Tibial artery (tissue), 4 donors: ENCODE results near the gene HIP1.
"Not testable (repeated sequence)": the region's sequence is repeated elsewhere in the genome, so short reads cannot be mapped to it uniquely, and the experiment has no call there.

Experiments used
- DNase-seq, 2 donors: peaks; one replicate each; pipeline ENCODE4 v3.0.0-alpha.2; 2019
- H3K27ac ChIP-seq, 2 donors: fragments of 200-600 bp; sonication (generic) in 1 of 2; 1 replicate in 1 of 2; 2 replicates in 1 of 2; pipeline ENCODE4 v1.5.1; 2018 to 2019; ENCODE audit warnings: mild to moderate bottlenecking in 1 of 2
- H3K27me3 ChIP-seq, 2 donors: fragments of 200-600 bp; sonication (generic) in 1 of 2; one replicate each; pipeline versions ENCODE4 v1.5.1 to v1.6.0; 2016 to 2019
- H3K36me3 ChIP-seq, 3 donors: fragments of 200-600 bp; sonication (generic) in 2 of 3; one replicate each; pipeline ENCODE4 v1.5.1; 2016 to 2019; ENCODE audit warnings: mild to moderate bottlenecking in 2 of 3
- H3K4me1 ChIP-seq, 4 donors: fragments of 200-600 bp; sonication (generic) in 2 of 4; 1 replicate in 3 of 4; 2 replicates in 1 of 4; pipeline ENCODE4 v1.5.1; 2016 to 2019
- H3K4me3 ChIP-seq, 2 donors: fragments of 200-600 bp; sonication (generic) in 1 of 2; 1 replicate in 1 of 2; 2 replicates in 1 of 2; pipeline ENCODE4 v1.5.1; 2018 to 2019; ENCODE audit warnings: mild to moderate bottlenecking in 2 of 2
- H3K9me3 ChIP-seq, 3 donors: fragments of 200-600 bp; sonication (generic) in 1 of 3; one replicate each; pipeline ENCODE4 v1.5.1; 2016 to 2019
- intact Hi-C: fragments of 100-400 bp; cut with DNase I; formaldehyde crosslinking; loops from one replicate; pipeline ENCODE4 v1.15.0; 2023; ENCODE audit warnings: low total_unique reads
- TF ChIP-seq, protein P1 (sequence below), 2 experiments: fragments of 200-600 bp in 1 of 2; fragments of 450-650 bp in 1 of 2; IDR thresholded peaks; one replicate each; pipeline ENCODE4 v1.5.1; 2017 to 2019; ENCODE audit warnings: antibody characterized with exemption in 2 of 2, mild to moderate bottlenecking in 1 of 2, moderate library complexity in 1 of 2

HIP1 gene

DNA sequence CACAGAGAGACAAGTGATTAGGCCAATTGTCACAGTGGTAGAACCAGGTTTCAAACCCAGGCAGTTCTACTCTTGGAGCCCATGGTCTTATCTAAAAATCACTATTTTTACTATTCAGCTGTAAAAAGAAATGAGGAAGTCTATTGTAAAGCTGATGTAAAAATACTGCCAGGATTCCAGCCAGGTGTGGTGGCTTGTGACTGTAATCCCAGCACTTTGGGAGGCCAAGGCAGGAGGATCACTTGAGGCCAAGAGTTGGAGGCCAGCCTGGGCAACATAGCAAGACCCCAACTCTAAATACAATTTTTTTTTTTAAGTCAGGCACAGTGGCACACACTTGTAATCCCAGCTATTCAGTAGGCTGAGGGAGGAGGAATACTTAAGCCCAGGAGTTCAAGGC, 40.4 kb downstream of the HIP1 start:
- TF ChIP-seq, protein P1, sequence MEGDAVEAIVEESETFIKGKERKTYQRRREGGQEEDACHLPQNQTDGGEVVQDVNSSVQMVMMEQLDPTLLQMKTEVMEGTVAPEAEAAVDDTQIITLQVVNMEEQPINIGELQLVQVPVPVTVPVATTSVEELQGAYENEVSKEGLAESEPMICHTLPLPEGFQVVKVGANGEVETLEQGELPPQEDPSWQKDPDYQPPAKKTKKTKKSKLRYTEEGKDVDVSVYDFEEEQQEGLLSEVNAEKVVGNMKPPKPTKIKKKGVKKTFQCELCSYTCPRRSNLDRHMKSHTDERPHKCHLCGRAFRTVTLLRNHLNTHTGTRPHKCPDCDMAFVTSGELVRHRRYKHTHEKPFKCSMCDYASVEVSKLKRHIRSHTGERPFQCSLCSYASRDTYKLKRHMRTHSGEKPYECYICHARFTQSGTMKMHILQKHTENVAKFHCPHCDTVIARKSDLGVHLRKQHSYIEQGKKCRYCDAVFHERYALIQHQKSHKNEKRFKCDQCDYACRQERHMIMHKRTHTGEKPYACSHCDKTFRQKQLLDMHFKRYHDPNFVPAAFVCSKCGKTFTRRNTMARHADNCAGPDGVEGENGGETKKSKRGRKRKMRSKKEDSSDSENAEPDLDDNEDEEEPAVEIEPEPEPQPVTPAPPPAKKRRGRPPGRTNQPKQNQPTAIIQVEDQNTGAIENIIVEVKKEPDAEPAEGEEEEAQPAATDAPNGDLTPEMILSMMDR (IDR thresholded peaks at IDR 0.05) = no peak
- Histone ChIP-seq H3K4me3 (no peak overlapping the region), H3K27ac (peak overlapping the region; percentile 59 to 76), H3K27me3 (no peaks in the 10 kb centered on the region), H3K36me3 (peaks cover 0 to 6% (median 6%) of the 10 kb centered on the region in 3 donors), H3K9me3 (no peaks in the 10 kb centered on the region), H3K4me1 (peaks cover 0 to 30% (median 0%) of the 10 kb centered on the region in 4 donors)
- intact Hi-C loops = no loop called here
- DNase-seq = no peak

DNA sequence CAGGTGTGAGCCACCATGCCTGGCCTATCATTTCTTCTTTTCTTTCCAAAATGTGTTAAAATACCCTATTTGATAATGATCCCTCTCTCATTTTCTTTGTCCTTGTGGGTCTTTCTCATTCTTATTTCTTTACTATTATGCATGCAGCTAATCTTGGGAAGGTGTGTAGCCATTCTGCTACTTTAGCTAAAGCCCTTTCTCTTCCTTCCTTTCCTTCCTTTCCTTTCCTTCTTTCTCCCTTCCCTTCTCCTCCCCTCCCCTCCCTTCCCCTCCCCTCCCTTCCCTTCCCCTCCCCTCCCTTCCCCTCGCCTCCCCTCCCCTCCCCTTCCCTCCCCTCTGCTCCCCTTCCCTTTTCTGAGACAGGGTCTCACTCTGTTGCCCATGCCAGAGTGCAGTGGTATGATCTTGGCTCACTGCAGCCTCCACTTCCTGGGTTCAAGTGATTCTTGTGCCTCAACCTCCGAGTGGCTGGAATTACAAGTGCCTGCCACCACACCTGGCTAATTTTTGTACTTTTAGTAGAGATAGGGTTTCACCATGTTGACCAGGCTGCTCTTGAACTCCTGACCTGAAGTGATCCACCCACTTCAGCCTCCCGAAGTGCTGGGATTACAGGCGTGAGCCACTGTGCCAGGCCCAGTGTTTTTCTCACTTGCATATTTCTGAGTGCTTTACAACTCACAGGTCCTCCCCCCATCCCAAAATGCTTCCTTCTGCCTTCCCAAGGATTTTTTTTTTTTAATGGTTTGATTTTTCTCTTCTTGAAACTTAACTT, 42.3 kb downstream of the HIP1 start:
- H3K27ac ChIP-seq = peak overlapping the region in 1 of 2 donors; percentile 18
- no peaks in the 10 kb centered on the region for H3K9me3 ChIP-seq
- H3K4me3 ChIP-seq = no peak overlapping the region
- peaks cover 0 to 39% (median 0%) of the 10 kb centered on the region in 4 donors for H3K4me1 ChIP-seq
- no peaks in the 10 kb centered on the region for H3K27me3 ChIP-seq
- intact Hi-C loops = no loop called here
- peaks cover 0 to 6% (median 6%) of the 10 kb centered on the region in 3 donors for H3K36me3 ChIP-seq
- TF ChIP-seq, protein P1 (IDR thresholded peaks at IDR 0.05) = no peak
- DNase-seq = peak in 1 of 2 donors; percentile 15

DNA sequence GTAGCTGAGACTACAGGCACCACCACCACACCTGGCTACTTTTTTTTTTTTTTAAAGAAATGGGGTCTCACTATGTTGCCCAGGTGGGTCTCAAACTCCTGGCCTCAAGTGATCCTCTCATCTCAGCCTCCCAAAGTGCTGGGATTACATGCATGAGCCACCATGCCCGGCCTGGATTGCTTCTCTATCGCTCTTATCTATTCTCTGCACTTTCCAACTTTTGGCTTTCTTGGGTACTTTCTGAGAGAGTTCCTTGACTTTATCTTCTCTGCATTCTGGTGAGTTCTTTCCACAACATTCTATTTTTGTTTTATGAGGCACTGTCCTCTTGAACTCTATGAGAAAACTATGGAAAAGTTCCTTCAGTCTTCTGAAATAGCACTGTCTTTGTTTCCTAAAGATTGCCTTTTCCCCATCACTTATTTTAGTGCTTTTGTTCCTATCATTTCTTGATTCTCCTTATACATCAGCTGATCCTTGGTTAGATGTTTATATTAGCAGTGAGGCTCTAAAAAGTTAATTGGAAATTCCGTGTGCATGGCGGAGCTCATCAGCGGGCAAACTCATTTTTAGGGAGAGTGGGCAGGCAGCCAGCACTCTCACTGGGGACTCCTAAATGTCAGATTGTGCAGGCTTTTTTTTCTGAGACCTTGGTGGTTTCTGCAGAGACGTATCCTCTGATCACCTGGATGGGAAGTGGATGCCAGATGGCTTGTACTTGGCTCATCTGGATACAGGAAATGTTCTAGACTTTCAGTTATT, 43.9 kb downstream of the HIP1 start:
- TF ChIP-seq, protein P1 (IDR thresholded peaks at IDR 0.05) = no peak
- H3K36me3 ChIP-seq = peaks cover 0 to 6% (median 0%) of the 10 kb centered on the region in 3 donors
- no peaks in the 10 kb centered on the region for H3K27me3 ChIP-seq
- no peaks in the 10 kb centered on the region for H3K9me3 ChIP-seq
- no peak overlapping the region for H3K4me3 ChIP-seq
- H3K27ac ChIP-seq = peak overlapping the region in 1 of 2 donors; percentile 10
- intact Hi-C loops = no loop called here
- peak in 1 of 2 donors; percentile 62 for DNase-seq
- peaks cover 0 to 34% (median 0%) of the 10 kb centered on the region in 4 donors for H3K4me1 ChIP-seq

DNA sequence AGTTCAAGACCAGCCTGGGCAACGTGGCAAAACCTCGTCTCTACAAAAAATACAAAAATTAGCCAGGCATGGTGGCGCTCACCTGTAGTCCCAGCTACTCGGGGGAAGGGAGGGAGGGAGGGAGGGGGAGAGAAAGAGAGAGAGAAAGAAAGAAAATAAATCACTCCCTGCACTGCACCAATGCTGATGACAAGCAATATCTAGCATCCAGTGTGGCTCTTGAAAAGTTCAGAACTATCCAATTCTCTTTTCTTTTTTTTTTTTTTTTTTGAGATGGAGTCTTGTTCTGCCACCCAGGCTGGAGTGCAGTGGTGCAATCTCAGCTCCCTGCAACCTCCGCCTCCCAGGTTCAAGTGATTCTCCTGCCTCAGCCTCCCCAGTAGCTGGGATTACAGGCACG, 45.1 kb downstream of the HIP1 start:
- H3K9me3 ChIP-seq, intact Hi-C loops, H3K27me3 ChIP-seq, DNase-seq, H3K27ac ChIP-seq, H3K36me3 ChIP-seq, H3K4me3 ChIP-seq: not testable (repeated sequence)
- H3K4me1 ChIP-seq = peaks cover 0 to 31% (median 3%) of the 10 kb centered on the region in 4 donors

DNA sequence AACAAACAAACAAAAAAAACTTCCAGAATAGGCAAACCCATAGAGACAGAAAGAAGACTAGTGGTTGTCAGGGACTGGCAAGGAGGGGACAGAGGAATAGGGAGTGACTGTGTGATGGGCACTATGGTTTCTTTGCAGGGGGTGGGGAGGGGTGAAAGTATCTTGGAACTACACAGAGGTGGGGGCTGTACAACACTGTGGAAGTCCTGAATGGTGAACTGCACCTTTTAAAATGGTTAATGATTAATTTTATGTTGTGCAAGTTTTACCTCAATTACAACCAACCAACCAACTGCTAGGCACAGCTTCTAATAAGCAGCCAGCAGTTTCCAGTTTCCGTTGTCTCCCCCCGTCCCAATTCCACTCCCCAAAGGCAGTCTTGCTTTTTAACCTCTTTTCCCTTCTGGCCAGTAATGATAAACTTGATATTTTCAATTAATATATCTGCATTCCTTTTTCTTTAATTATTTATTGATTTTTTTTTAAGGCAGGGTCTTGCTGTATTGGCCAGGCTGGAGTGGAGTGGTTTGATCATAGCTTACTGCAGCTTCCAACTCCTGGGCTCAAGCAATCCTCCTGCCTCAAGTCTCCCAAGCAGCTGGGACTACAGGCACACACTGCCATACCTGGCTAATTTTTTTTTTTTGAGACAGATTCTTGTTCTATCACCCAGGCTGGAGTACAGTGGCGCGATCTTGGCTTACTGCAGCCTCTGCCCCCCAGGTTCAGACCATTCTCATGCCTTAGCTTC, 46.8 kb downstream of the HIP1 start:
- intact Hi-C loops = no loop called here
- H3K4me3 ChIP-seq = no peak overlapping the region
- TF ChIP-seq, protein P1 (IDR thresholded peaks at IDR 0.05) = no peak
- peaks cover 0 to 44% (median 15%) of the 10 kb centered on the region in 4 donors for H3K4me1 ChIP-seq
- peak overlapping the region in 1 of 2 donors; percentile 7 for H3K27ac ChIP-seq
- DNase-seq = no peak
- peaks cover 0 to 6% (median 0%) of the 10 kb centered on the region in 3 donors for H3K36me3 ChIP-seq
- no peaks in the 10 kb centered on the region for H3K9me3 ChIP-seq
- no peaks in the 10 kb centered on the region for H3K27me3 ChIP-seq
